ENCODE results near the gene CRIP3.

CRIP3 gene

DNA sequence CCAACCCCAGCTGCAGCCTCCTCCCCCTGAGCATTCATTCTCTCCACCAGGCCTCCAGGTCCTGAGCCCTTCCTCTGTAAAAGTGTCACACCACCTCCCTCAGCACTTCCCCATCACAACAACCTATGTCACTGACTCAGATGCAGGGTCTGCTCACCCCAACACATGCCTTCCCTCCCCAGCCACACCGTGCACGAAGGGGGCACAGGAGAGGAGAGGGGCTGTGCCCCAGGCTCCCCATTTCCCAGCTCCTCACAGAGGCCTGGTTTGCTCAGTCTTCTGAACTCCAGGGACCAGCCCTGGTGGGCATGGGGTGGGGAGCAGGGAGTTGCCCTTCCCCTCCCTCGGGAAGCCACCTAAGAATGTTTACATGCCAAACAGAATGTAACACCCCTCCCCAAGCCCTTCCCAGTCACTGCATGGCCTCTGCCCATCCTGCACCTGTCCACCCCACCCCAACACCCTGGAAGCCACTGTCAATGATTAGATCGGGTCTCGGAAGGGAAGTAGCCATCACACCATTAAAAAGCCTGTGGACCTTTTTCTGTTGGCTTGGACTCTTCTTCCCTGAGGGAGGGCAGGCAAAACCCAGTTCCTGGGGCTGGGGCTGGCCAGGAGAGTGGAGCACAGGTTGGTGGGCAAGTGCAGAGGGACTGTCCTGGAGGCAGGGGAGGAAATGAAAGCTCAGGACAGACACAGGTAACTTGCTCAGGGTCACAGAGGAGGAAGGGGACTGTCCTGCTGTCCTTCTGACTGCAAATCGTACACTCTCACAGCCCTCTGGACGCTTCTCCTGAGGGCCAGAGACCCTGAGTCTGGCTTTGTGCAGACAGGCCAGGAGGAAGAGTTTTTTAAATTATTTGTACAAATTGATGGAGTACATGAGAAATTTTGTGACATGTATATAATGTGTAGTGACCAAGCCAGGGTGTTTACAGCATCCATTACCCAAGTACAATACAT lies 20.6 kb downstream of the CRIP3 start:
- DNase-seq (ENCODE audit: low read depth): no peak

DNA sequence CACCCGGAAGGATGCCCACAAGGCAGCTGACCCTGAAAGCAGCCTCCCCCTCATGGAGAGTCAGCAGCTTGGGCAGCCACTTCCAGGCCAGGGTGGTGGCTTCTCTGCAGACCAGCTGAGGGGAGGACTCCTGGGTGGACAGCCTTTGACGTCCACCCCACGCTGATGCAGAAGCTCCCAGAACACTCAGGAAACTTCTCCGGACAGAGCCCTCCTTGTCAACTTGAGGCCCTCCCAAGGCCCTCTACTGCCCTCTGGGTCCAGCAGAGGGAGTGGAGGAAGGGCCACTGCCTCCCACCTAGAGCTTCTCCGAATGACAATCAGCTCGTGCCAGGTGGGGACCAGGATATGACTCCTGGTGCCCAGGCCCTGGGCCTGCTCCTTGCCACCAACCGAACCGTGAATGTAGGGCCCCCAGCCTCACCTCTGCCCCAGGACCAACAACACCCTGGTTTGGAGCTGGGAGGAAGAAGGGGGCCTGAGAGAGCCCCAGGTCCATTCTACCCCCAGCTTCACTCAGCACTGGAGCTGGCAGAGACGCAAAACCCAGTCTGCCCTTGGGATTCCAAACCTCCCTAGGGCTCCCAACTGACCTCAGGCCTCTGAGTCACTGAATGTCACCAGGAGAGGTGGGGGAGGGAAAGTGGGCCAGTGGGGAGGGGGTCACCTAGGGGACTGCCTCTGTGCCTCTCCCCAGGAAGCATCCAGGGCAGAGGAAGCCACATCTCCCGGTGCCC lies 21.5 kb downstream of the CRIP3 start:
- no peak for DNase-seq (ENCODE audit: low read depth)

DNA sequence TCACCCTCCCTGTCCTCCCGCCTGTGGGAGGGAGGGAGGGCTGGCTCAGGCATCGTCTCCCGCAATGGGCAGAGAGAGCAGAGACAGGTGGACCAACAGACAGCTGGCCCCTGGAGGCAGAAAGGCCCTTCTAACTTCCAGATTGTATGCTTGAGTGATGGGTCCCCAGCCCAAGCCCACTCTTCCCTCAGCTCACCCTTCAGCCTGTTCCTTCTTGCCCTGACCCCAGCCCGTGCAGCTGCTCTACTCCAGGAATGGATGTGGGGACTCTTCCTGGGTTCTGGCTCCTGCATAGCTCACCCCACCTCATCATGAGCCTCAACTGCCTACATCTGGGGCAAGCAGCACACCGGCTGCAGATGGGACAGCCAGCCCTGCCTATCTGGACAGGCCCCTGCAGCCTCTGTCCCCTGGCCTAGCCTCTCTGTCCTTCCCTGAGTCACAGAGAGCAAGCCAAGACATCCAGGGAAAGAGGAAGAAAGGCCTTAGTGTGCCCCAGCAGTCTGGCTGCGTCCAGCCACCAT lies 22.1 kb downstream of the CRIP3 start:
- DNase-seq (ENCODE audit: low read depth): no peak

DNA sequence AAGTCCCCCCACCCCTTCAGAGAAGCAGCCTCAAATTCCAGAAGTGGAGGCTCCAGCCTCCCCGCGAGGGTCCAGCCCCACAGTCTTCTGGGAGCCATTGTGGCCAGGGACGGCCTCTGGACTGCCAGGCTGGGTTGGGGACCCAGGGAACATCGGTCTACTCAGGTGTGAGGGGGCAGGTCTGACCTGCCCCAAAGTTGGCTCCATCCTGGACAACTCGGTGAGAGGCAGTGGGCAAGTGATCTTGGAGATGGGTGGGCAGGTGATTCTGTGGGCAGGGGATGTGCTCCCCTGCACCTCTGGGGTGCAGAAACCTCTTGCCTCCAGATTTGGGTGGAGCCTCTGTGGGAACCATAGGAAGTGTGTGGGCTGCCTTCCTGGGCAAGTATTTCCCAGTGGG lies 22.8 kb downstream of the CRIP3 start:
- no peak for DNase-seq (ENCODE audit: low read depth)

DNA sequence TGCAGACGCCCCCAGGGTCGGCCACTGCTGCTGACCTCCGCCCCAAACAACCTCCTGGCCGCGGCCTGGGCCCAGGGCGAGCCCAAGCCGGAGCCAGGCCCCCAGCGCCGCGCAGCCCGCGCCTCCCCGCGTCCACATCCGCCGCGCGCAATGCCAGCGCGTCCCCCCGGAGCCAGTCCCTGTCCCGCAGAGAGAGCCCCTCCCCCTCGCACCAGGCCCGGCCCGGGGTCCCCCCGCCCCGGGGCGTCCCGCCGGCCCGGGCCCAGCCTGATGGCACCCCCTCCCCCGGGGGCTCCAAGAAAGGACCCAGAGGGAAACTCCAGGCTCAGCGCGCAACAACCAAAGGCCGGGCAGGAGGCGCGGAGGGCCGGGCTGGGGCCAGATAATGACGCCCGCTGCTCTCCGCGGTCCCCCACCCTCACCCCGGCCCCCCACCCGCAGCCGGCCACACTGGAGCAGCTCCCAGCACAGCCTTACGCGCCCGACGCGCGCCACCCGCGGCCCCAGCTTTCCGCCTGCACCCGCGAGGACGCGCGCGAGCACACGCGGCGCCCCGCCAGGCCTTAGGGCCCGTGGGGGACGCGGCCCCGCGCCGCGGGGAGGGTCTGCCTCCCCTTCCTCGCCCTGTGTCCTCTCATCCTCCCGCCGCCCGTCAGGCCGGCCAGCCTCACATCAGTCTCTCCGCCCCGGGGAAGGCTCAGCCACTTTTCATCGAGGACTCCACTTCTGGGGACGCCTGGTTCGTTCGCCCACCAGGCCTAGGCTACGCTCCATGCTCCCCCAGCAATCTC lies 23.4 kb downstream of the CRIP3 start:
- no peak for DNase-seq (ENCODE audit: low read depth)

- DNase-seq (ENCODE audit: low read depth): no peak
Measured at GRCh38 chr6:43283905-43284304, 24.7 kb downstream of the CRIP3 start.

GRCh38 chr6:43283514-43283901 lies 25.1 kb downstream of the CRIP3 start:
- DNase-seq (ENCODE audit: low read depth): no peak

- DNase-seq (ENCODE audit: low read depth): no peak
Measured at GRCh38 chr6:43282636-43283513, 25.8 kb downstream of the CRIP3 start.

DNA sequence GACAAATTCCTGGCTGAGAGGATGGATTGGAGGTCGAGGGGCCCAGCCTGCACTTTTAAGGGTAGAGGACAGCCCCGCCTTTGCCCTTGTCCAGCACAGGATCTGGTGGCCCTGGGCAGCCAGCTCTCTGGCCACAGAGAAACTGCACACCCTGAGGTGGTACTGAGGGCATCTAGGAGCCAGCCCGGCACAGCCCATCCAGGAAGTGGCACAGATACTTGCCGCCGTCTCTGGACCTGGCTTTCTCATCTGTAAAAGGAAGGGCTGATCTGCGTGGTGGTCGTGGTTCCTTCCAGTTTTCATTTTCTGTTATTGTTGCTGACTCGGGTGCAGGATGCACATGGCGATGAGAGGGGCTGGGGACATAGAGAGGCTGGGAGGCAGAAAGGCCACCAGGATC lies 26.6 kb downstream of the CRIP3 start:
- no peak for DNase-seq (ENCODE audit: low read depth)

DNA sequence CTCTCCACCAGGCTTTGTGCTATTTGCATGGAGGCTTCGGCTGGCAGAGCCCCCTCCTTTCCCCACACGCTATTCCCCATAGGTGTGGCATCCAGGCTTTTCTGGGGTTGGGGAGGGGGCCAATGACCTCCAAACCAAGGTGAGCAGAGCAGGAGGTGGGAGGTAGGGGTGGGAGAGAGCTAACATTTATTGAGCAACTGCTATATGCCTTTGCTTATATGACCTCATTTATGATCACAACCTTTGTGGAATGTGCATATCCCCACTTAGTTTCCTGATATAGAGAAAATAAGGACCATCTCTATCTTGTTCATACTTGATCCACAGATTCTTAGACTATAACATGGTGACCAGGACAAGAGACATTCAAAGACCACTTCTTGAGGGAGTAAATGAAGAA lies 28.4 kb downstream of the CRIP3 start:
- no peak for DNase-seq (ENCODE audit: low read depth)

DNA sequence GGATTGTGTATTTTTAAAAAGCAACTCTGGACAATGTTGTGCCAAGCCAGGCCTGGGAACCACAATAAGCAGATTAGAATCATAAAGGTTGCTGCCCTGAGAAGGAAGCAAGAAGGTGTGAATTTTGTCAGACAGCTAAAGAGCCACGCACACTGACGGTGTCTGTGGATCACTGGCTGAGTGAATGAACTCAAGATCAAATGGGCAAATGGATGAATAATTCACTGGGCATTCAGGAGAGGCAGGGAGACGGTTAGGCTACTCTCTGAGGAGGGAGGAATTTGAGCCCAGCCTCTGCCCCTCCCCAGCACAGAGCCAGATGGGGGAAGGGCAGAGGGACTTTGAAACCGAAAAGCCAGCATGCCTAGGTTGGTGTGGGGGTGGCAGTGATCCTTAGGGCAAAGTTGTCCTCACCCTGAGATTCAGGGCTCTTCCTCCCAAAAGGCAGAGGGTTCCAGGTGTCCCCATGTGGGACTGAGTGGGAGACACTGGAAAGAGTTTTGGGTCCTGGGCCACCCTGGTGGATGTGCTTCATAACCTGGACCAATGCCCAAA lies 30.0 kb downstream of the CRIP3 start:
- peak; percentile 6 for DNase-seq (ENCODE audit: low read depth)

DNA sequence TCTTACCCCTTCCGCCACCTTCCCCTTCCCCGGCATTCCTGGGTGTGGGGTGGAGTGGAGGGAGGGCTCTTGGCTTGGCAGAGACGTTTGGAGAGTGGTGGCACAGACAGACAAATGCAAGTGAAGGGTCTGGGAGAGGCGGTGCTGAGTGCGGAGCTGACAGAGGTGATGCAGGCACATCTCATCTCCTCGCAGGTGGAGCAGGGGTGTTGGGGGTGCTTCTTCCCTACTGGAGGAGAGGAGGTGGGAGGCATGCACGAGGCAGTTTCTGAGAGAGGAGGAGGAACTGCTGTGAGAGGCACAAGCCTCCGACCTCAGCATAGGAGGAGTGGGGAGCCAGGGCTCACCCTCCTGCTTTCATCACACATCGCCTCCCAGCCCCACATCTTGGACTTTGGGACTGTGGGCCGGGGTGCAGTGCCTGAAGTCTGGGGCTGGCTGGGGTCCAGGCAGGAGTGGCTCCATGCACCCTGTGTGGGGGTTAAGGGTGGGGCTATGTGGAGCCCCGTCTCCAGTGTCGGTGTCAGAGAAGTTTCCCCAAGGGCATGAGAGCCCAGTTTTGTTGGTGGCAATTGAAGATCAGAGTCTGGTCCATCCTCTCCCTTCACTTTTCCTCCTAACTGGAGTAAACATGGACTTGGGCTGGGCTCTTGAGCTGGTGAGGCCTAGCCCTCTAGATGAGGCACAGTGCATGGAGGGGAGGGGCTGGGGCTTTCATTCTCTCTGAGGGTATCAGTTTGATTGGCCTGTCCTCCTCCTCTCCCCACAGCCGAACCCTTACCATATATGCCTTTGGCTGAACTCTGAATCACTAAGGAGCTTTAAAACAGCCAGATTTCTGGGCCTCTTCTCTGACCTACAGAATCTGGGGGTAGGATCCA lies 30.7 kb downstream of the CRIP3 start:
- DNase-seq (ENCODE audit: low read depth): no peak

DNA sequence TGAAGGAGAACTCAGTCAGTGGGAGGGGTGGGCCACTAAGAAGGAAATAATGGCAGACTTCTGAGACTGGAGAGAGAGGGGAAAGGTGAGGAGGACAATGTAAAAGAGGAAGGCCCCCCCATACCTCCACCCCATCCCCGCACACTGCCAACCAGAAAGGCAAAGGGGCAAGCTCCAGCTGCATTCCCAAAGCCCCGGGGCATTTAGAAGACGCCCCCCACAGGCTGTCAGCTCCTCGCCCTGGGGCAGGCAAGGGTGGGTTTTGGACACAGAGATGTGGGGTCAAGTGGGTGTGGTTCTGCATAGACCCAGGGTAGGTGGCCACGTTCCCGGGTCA lies 31.4 kb downstream of the CRIP3 start:
- DNase-seq (ENCODE audit: low read depth): no peak

DNA sequence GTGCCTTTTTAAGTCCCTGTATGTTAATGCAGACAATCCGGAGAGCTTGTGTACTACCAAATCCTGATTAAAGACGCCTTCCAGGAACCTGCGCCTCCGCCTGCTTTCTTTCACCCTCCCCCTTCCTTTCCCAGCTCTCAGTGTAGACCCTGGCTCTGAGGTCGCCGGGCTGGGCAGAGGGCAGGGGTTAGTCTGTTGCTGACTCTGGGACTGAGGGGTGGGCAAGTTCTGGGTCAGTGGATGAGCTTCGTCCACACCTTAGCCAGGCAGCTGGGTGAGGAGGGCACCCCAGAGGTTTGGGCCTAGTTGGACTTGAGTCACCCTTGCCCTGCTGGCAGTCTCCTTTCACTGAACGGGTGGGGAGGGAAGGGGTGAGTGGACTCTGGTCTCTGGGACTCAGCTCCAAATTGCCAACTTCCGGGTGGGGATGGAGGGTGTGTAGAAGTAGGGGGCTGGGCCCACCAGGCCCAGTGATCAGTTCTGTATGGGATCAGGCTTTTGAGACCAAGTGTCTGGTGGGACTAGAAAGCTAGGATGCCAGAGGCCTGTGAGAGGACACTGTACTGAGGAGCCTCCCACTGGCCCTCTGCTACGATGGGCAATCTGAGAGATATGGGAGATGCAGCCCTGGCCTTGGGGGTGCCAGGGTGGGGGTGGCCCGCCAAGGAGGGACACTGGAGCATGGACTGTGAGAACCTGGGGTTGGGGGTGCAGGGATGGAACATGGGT lies 31.9 kb downstream of the CRIP3 start:
- DNase-seq (ENCODE audit: low read depth): no peak

DNA sequence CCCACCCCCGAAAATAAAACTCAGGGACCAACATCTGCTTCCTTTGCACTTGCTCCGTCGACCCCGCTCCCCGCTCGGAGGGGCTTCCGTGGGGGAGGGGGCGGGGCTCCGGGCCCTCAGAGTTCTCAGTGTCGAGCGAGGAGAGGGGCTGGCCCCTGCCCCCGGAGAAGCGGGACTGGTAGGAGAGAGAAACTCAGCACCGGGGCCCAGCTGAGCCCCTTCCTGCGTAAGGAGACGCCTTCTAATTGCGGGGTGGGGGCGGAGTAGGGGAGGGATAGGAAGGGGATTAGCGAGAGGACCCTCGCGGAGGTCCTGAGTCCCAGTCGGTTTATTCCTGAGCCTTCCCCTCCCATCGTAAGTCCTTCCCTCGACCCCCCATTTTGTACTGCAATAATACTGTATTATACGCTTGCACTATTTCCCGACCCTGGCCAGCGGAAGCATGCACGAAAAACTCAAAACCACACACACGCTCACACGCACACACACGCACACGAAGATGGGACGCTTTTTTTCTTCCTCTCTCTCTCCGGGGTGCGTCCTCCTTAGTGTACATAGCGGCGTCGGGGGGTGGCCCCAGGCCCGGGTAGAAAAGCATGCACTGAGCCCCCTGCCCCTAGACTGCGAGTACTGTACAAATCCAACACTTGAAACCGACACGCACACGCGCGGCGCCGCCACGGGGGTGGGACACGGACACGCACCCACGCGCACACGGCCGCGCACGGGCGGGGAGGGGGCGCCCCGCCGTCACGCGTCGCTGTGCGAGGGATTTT lies 32.6 kb downstream of the CRIP3 start:
- no peak for DNase-seq (ENCODE audit: low read depth)

GRCh38 chr6:43274916-43275597 lies 33.6 kb downstream of the CRIP3 start:
- DNase-seq (ENCODE audit: low read depth): no peak

GRCh38 chr6:43274127-43274915 lies 34.3 kb downstream of the CRIP3 start:
- DNase-seq (ENCODE audit: low read depth): no peak
